K562 treated with DMSO at 1 percent for 48 hours (cell line): Measurements from ENCODE around the gene PAK1. TPM values are rescaled to one million over a fixed set of nuclear protein-coding genes. Genes with fewer than 3 reads are reported as not detected.

Experiments
- total RNA-seq: library from RNA; unstranded; fragments of 300-600 nt; gene quantifications from 2 replicates; pipeline ENCODE4 v1.2.3, GENCODE V29; 2022; ENCODE audit warnings: low replicate concordance; ENCODE audit errors: extremely low read depth

The PAK1 gene
- total RNA-seq: not detected in 2 replicates

GRCh38 chr11:77473801-77474683, at the start of gene PAK1:
PAK1 (minus strand) TSS chr11:77474094; CDS start chr11:77392520, 81,574 bp downstream.

GRCh38 chr11:77301510-77301909, 172.4 kb downstream of the PAK1 start, which contains the start of gene GDPD4:
GDPD4 (minus strand) TSS chr11:77301686; CDS start chr11:77285137, 16,549 bp downstream.

Other genes with a start within 250 kb of the PAK1 start
- not detected in 2 replicates for gene GDPD4, start 172.4 kb downstream of the PAK1 start, total RNA-seq
- gene AQP11, start 115.9 kb upstream of the PAK1 start, total RNA-seq: not detected in 2 replicates
- gene CLNS1A, start 163.7 kb upstream of the PAK1 start, total RNA-seq: not detected in 2 replicates